Suprapubic skin (tissue), 3 donors: ENCODE measurements around the gene INPP5E.

Source experiments
- POLR2AphosphoS5 ChIP-seq, 3 donors: sonication (generic); formaldehyde crosslinking; IDR thresholded peaks; one replicate each; pipeline ENCODE4 v1.6.1; 2017; ENCODE audit warnings: antibody characterized with exemption in 3 of 3
- TF ChIP-seq, protein P1 (sequence below), 2 donors: fragments of 200-600 bp in 1 of 2; fragments of 450-650 bp in 1 of 2; sonication (generic) in 1 of 2; IDR thresholded peaks; one replicate each; pipeline ENCODE4 v1.5.1; 2016 to 2019; ENCODE audit warnings: antibody characterized with exemption in 2 of 2, mild to moderate bottlenecking in 1 of 2, moderate library complexity in 1 of 2

DNA sequence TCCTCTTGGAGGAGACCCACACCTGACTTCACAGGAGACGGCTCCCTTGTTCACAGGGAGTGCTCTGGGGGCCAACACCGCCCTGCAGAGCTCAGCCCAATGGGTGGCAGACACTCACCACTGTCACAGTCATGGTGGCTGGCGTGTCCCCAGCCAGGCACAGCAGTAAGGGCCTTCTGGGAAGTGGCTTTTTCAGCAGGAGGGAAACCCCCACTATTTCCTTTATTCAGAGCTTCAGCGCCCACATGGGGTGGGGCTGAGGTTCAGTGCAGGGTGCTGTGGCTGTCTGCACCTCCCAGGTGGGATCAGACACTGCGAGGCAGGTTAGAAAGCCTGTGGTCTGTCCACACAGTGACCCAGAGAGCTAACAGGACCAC lies 36.1 kb downstream of the INPP5E start:
- TF ChIP-seq POLR2AphosphoS5 (IDR thresholded peaks at IDR 0.05) = no peak
- TF ChIP-seq, protein P1, sequence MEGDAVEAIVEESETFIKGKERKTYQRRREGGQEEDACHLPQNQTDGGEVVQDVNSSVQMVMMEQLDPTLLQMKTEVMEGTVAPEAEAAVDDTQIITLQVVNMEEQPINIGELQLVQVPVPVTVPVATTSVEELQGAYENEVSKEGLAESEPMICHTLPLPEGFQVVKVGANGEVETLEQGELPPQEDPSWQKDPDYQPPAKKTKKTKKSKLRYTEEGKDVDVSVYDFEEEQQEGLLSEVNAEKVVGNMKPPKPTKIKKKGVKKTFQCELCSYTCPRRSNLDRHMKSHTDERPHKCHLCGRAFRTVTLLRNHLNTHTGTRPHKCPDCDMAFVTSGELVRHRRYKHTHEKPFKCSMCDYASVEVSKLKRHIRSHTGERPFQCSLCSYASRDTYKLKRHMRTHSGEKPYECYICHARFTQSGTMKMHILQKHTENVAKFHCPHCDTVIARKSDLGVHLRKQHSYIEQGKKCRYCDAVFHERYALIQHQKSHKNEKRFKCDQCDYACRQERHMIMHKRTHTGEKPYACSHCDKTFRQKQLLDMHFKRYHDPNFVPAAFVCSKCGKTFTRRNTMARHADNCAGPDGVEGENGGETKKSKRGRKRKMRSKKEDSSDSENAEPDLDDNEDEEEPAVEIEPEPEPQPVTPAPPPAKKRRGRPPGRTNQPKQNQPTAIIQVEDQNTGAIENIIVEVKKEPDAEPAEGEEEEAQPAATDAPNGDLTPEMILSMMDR (IDR thresholded peaks at IDR 0.05) = no peak
